ENCODE results near the gene ARHGAP40.

GRCh38 chr20:38644588-38645260, 43.1 kb downstream of the ARHGAP40 start:
- TF ChIP-seq POLR2A (IDR thresholded peaks at IDR 0.05), result no peak
- TF ChIP-seq CTCF (IDR thresholded peaks at IDR 0.05), result no peak
